ENCODE measurements around the gene LCN2. TPM values are rescaled to one million over a fixed set of nuclear protein-coding genes. Genes with fewer than 3 reads are reported as not detected.
A peak's percentile ranks its signal among the peaks of the same experiment; 100 is the strongest.

LCN2 gene
- total and polyA plus RNA-seq, 9 of the 15 experiments (the other 6 are each of a cell fraction or from before 2014, with no cell fraction given), result 0.10 to 1.2 (median 0.44) TPM; not detected in 1

DNA sequence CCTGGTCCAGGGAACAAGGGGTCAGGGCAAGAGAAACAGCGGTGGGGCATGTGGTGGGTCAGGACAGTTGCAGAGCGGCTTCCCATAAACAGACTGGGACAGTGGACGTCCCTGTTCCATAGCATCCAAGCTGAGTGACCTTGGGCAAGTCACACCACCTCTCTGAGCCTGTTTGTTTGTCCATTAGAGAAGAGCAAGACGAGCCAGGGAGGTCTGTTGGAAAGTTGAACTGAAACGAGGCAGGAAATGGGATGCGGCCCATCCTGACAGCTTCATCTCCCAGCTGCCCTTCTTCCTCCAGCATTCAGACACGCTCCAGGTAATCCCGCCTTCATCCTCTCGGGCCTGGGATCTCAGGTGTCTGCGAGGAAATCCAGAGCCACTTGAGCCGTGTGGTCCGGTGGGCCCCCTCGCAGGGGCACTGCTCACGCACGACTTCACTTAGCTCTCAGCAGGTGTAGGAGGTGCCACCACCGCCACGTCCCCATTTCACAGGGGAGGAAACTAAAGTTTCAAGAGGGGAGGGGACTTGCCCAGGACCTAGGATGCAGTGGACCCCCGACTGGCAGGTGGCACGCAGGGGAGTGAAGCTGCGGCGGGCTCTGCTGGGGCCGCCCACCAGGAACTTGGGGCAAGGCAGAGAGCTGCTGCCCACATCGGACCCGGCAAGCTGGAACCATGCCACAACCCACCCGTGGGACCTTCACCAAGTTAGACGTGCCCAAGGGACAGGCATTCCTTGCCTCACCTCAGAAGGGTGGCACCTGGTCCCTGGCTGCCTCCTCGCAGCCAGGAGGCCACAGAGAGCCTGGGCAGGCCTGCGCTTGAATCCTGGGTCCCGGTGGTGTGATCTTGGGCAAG is 34.7 kb upstream of the LCN2 start (continued):
- TF ChIP-seq ARID3A (IDR thresholded peaks at IDR 0.05; ENCODE audit: borderline replicate concordance, low read depth, low read length), result no peak
- no peak for TF ChIP-seq XRCC3 (IDR thresholded peaks at IDR 0.05)
- TF ChIP-seq THRA (IDR thresholded peaks at IDR 0.05), result no peak
- TF ChIP-seq WHSC1 (IDR thresholded peaks at IDR 0.05; ENCODE audit: low read length), result peak; percentile 15
- no peak for TF ChIP-seq ETV1 (tag; conservative IDR thresholded peaks at IDR 0.05; ENCODE audit: low read depth)
- no peak for TF ChIP-seq CXXC5 (CRISPR knock-in tag; IDR thresholded peaks at IDR 0.05)
- no peak for TF ChIP-seq KLF16 (IDR thresholded peaks at IDR 0.05)
- TF ChIP-seq DNMT1 (IDR thresholded peaks at IDR 0.05), result no peak
- TF ChIP-seq, protein P1, sequence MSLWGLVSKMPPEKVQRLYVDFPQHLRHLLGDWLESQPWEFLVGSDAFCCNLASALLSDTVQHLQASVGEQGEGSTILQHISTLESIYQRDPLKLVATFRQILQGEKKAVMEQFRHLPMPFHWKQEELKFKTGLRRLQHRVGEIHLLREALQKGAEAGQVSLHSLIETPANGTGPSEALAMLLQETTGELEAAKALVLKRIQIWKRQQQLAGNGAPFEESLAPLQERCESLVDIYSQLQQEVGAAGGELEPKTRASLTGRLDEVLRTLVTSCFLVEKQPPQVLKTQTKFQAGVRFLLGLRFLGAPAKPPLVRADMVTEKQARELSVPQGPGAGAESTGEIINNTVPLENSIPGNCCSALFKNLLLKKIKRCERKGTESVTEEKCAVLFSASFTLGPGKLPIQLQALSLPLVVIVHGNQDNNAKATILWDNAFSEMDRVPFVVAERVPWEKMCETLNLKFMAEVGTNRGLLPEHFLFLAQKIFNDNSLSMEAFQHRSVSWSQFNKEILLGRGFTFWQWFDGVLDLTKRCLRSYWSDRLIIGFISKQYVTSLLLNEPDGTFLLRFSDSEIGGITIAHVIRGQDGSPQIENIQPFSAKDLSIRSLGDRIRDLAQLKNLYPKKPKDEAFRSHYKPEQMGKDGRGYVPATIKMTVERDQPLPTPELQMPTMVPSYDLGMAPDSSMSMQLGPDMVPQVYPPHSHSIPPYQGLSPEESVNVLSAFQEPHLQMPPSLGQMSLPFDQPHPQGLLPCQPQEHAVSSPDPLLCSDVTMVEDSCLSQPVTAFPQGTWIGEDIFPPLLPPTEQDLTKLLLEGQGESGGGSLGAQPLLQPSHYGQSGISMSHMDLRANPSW (CRISPR knock-in tag; IDR thresholded peaks at IDR 0.05), result 0 out of 2 replicates have a peak, but pooled peaks have one; percentile 56
- TF ChIP-seq NR2C2 (CRISPR knock-in tag; IDR thresholded peaks at IDR 0.05), result no peak
- no peak for TF ChIP-seq NR2C2 (tag; IDR thresholded peaks at IDR 0.05)
- TF ChIP-seq, protein P2, sequence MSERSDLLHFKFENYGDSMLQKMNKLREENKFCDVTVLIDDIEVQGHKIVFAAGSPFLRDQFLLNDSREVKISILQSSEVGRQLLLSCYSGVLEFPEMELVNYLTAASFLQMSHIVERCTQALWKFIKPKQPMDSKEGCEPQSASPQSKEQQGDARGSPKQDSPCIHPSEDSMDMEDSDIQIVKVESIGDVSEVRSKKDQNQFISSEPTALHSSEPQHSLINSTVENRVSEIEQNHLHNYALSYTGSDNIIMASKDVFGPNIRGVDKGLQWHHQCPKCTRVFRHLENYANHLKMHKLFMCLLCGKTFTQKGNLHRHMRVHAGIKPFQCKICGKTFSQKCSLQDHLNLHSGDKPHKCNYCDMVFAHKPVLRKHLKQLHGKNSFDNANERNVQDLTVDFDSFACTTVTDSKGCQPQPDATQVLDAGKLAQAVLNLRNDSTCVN (CRISPR knock-in tag; IDR thresholded peaks at IDR 0.05), result no peak
- no peak for TF ChIP-seq ZBTB49 (CRISPR knock-in tag; IDR thresholded peaks at IDR 0.05; ENCODE audit: borderline replicate concordance)
- no peak for TF ChIP-seq SMARCB1 (IDR thresholded peaks at IDR 0.05; ENCODE audit: insufficient read length, low read depth)
- TF ChIP-seq RBM25 (IDR thresholded peaks at IDR 0.05; ENCODE audit: low read depth, low read length, severe bottlenecking), result peak; percentile 40
